NAMALWA (cell line): ENCODE data around the gene TRPV3.
"Not testable (repeated sequence)": the region's sequence is repeated elsewhere in the genome, so short reads cannot be mapped to it uniquely, and the experiment has no call there.

Experiments
- DNase-seq: peaks from one replicate; pipeline ENCODE4 v3.0.0-alpha.2; 2015; ENCODE audit warnings: low spot score

Gene TRPV3

GRCh38 chr17:3524024-3524423, 33.6 kb downstream of the TRPV3 start:
- DNase-seq = no peak

DNA sequence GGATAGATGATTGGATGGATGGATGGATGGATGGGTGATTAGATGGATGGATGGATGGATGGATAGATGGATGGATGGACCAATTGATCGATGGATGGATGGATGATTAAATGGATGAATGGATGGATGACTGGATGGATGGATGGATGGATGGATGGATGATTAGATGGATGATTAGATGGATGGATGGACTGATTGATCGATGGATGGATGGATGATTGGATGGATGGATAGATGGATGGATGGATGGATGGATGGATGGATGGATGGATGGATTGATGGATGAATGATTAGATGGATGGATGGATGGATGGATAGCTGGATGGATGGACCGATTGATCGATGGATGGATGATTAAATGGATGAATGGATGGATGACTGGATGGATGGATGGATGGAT, 38.1 kb downstream of the TRPV3 start:
- DNase-seq = not testable (repeated sequence)

GRCh38 chr17:3514873-3515272, 42.7 kb downstream of the TRPV3 start:
- no peak for DNase-seq

DNA sequence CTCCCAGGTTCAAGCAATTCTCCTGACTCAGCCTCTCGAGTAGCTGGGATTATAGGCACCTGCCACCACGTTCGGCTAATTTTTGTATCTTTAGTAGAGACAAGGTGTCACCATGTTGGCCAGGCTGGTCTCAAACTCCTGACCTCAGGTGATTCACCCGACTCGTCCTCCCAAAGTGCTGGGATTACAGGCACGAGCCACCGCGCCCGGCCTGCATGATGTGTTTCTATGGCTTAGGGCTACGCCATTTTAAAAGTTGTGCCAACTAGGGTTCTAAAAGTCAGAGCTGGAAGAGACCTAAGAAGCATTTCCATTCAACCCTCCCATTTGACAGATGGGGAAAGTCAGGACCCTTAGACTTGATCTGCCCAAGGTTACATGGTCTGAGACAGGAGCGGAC, 43.4 kb downstream of the TRPV3 start:
- DNase-seq = not testable (repeated sequence)

DNA sequence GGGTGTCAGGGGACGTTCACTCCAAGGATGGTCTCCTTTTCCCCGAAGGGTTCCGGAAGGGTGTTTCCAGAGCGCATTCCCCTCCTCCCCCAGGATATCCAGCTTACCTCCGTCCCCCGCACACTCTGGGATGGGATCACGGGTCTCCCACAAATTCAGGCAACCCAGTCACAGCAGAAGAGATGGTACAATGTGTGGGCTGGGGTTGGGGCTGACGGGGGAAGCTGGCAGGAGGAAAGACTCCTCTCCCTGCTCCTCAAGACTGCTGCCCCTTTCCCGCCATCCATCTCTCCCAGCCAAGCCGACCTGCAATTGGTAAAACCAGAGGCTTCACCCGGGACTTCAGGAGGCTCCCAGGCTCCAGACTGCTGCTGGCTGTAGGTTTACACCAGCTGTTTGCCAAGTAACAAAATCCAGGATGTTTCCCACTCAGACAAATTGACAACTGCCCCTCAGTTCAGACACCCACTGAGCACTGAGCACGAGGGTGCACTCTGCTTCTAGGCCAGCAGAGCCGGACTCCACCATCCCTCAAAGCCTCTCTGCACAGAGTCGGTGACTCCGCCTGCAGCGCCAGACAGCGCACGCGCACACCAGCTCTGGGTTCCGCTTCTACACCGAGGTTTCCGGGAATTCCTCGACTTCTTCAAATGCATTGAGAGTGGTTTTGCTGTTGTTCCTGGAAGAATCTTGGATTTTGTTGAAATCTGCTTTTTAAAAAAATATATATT, 44.1 kb downstream of the TRPV3 start:
- DNase-seq = no peak

DNA sequence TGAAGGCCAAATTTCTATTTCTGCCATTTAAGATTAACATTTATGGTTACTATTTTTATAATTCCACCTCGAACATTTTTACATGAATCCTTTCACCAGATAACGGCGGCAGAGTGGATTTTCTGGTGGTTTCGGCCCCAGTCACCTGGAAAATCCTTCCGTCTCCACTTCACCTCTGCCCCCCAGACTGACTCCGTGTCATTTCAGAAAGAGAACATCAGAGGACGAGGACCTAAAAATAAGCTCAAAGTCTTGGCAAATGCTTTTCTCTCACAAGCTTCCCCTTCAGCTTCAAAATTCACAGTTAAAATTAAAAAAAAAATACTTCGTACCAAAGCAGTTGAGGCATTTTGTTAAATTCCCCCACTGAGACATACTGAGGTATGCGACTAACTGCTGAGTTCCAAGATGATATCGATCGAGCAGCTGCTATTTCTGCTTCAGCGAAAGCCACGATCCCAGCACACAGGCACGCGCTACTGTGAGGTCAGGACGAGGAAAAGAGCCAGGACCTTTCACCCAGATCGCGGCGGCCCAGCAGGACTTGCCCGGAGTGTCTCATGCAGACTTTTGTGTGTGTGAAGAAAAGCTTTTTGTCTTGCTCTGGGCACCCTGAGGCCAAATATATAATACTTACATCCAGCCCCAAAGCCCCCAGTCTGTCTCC, 45.0 kb downstream of the TRPV3 start:
- no peak for DNase-seq

GRCh38 chr17:3511852-3512504, 45.6 kb downstream of the TRPV3 start:
- DNase-seq = no peak

- DNase-seq = no peak
Measured at GRCh38 chr17:3510090-3510489, 47.5 kb downstream of the TRPV3 start.

DNA sequence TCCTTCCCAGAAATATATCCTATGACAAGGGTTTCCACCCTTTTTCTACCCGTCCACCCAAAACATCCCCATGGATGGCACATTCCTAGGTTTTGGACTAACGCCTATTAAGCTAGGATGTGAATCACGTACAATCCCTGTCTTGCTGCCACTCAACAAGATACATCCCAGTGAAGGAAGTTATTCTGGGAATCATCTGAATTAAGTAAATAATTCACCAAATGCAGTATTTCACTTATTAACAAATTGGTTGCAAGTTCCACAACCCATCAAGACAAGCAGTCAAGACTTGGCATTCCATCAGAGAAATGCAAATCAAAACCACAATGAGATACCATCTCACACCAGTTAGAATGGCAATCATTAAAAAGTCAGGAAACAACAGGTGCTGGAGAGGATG, 49.7 kb downstream of the TRPV3 start:
- DNase-seq = no peak

DNA sequence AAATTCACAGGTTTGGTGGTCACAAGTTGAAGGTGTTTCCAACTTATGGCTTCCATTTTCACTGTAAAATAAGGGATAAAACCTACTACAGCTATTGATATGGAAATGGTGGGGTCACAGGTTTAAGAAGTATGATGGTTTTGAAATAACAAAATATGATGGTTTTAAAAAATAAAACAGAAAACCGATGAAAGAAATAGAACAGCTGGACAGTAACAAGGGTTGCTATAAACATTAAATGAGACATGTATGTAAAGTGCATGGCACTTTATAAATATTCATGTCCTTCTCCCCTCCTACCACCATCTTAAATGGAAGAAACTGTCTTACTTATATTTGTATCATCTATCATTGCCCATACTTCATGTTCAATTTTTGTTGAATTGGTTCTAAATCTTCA, 50.5 kb downstream of the TRPV3 start:
- DNase-seq = no peak

GRCh38 chr17:3506054-3506453, 51.6 kb downstream of the TRPV3 start:
- DNase-seq = no peak

- no peak for DNase-seq
Measured at GRCh38 chr17:3505008-3505407, 52.6 kb downstream of the TRPV3 start.

GRCh38 chr17:3503285-3503684, 54.3 kb downstream of the TRPV3 start:
- no peak for DNase-seq

DNA sequence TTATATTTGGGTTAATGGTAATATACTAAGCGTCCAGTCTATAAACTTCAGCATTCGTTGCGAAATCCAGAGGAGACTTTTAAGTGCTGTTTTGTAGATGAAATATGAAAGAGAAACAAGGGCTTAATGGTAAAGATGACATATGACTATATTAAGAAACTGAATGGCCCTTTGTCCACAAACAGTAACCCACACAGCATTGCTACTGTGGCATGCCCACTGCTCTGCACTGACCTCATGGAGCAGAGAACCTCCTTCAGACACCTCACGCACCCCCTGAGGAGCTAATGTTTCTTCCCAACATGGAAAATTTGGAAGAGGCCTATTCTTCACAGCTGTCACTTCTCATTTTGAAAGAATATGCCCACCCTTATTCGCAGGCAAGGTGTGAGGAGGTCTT, 55.1 kb downstream of the TRPV3 start:
- no peak for DNase-seq

DNA sequence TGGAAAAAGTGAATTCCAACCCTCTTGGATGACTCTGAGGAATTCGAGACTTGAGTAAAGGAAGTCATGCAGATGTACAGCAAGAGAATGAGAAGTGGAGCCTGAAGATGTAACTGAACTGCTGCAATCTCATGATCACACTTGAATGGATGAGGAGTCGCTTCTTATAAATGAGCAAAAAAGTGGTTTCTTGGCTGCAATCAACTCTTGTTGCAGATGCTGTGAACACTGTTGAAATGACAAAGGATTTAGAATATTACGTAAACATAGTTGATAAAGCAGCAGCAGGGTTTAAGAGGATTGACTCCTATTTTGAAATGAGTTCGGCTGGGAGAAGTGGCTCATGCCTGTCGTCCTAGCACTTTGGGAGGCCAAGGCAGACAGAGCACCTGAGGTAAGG, 56.3 kb downstream of the TRPV3 start:
- no peak for DNase-seq

DNA sequence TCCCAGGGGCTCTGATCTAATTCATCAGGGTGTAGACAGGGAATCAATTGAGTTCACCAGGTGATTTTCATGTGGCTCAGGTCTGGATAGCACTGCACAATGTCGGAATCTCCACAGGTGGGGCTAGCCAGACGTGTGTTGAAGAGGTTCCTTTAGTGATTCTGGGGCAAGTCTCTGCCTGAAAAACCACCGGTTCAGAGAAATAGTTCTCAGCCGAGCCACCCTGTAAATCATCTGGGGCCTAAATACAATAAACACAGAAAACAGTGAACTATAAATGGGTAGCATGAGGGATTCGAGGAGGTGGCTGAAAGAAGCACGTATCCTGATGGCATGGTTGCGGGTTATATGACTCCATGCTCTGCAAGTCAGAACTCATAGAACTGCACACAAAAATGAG, 60.5 kb downstream of the TRPV3 start:
- DNase-seq = no peak

GRCh38 chr17:3485481-3486068, 72.0 kb downstream of the TRPV3 start:
- no peak for DNase-seq

- DNase-seq = no peak
Measured at GRCh38 chr17:3482852-3483251, 74.8 kb downstream of the TRPV3 start.

DNA sequence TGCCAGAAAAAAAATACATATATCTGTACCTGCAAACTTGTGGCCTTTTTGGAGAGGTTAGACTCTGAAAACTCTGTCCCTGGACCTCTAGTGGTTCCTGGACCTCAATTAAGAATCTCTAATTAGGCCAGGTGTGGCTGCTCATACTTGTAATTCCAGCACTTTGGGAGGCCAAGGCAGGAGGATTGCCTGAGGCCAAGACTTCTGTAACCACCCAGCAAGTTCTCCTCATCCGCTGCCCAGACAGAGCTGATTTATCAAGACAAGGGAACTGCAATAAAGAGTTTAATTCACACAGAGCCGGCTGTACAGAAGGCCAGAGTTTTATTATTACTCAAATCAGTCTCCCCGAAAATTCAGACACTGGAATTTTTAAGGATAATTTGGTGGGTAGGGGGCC, 77.6 kb downstream of the TRPV3 start:
- DNase-seq = no peak

DNA sequence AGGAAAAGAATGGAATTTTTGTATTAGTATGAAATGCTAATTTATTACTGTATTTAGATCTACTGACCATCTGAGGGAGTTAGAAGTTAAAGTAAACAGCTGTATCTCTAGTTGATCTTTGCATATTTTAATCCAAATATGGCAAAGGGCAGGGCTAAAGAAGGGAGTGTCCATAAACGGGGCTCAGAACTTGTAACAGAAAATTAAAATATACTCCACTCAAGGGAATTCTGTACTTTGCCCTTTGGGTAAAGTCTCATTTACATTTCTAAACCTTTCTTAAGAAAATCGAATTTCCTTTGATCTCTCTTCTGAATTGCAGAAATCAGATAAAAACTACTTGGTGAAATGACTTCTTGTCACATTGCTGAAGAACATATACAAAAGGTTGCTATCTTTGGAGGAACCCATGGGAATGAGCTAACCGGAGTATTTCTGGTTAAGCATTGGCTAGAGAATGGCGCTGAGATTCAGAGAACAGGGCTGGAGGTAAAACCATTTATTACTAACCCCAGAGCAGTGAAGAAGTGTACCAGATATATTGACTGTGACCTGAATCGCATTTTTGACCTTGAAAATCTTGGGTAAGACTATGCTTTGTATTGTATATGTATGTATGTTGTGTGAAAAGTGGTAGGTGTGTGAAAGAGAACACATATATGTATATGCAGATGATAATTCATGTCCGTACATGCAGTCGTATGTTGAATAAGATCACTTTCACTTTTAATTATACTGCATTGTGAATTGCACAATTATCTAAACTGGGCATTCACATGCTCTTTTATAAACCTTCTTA, 81.6 kb downstream of the TRPV3 start, which contains the start of gene ASPA:
ASPA (plus strand) TSS at position 186 of the 799 bp plus-strand sequence; CDS start at position 349, 163 bp downstream.
- DNase-seq = no peak

GRCh38 chr17:3475251-3475685, 82.3 kb downstream of the TRPV3 start:
- DNase-seq = no peak

- no peak for DNase-seq
Measured at GRCh38 chr17:3474212-3474611, 83.4 kb downstream of the TRPV3 start.
